HepG2 (cell line): ENCODE measurements around the gene TMEM217. TPM values are rescaled to one million over a fixed set of nuclear protein-coding genes. Genes with fewer than 3 reads are reported as not detected.

Experiments
- ATAC-seq: fragments of 200-7000 bp; cut with Tn5 transposase; 3 replicates; pipeline ENCODE4 v1.9.1; 2020; ENCODE audit warnings: mild to moderate bottlenecking, moderate library complexity
- BruUV-seq: library from RNA; stranded (reverse); fragments of 400-500 nt; replicated peaks from 2 replicates; lab custom pipeline; 2021; lab: Mats Ljungman, UMichigan
- CTCF ChIA-PET: fragments of 300-600 bp; formaldehyde crosslinking; extraction: SDS; loops from one replicate; lab custom pipeline; 2021; ENCODE audit warnings: low total read pairs, inconsistent platforms, low intra/inter-chr PET ratio; lab: Yijun Ruan, JAX
- POLR2A ChIA-PET: fragments of 350-600 bp; sonication (Branson Sonifier 250); formaldehyde crosslinking; loops from one replicate; lab custom pipeline; 2020; ENCODE audit warnings: antibody characterized with exemption, inconsistent platforms; lab: Yijun Ruan, JAX
- DNase-seq: peaks from one replicate; pipeline ENCODE4 v3.0.0-alpha.2; 2015; ENCODE audit warnings: low spot score
- FAIRE-seq: peaks from 3 replicates; lab custom pipeline; 2011; peaks lifted over from hg19 to GRCh38; lab: Jason Lieb, UNC
- H2AFZ ChIP-seq: one replicate; pipeline ENCODE4 v1.6.1; 2011; ENCODE audit warnings: low read length, inconsistent platforms
- H3K27ac ChIP-seq: fragments of 300-600 bp; 3 replicates; pipeline ENCODE4 v1.8.0; 2011; ENCODE audit warnings: mixed run types, mild to moderate bottlenecking, mixed read lengths, low read length, inconsistent platforms; ENCODE audit not compliant: insufficient read depth; ENCODE audit errors: extremely low read length
- H3K27me3 ChIP-seq, 2 experiments: fragments of 200-600 bp in 1 of 2; 2 replicates in 1 of 2; 3 replicates in 1 of 2; pipeline versions ENCODE4 v1.6.0 to v1.8.0; 2011; ENCODE audit warnings: low read length in 2 of 2, mild to moderate bottlenecking in 2 of 2, moderate library complexity in 2 of 2, inconsistent platforms in 1 of 2; ENCODE audit not compliant: insufficient read depth in 2 of 2, control insufficient read depth in 1 of 2
- H3K36me3 ChIP-seq, 2 experiments: fragments of 200-600 bp in 1 of 2; replicated peaks in 1 of 2; 2 replicates in 1 of 2; 3 replicates in 1 of 2; pipeline versions ENCODE4 v1.5.1 to v1.8.0; 2011; ENCODE audit warnings: low read length in 2 of 2, inconsistent platforms in 1 of 2; ENCODE audit not compliant: insufficient read depth in 2 of 2, control insufficient read depth in 1 of 2
- H3K4me1 ChIP-seq: 2 replicates; pipeline ENCODE4 v1.5.1; 2012; ENCODE audit warnings: low read length, inconsistent platforms; ENCODE audit not compliant: insufficient read depth
- H3K4me2 ChIP-seq: 2 replicates; pipeline ENCODE4 v1.6.0; 2011; ENCODE audit warnings: low read depth, low read length, inconsistent platforms
- H3K4me3 ChIP-seq, 3 experiments: fragments of 200-600 bp in 1 of 3; sonication (generic), shearing (Covaris generic) in 1 of 3; replicated peaks in 1 of 3; 2 replicates each; pipeline ENCODE4 v1.5.1; 2011 to 2016; ENCODE audit warnings: low read length in 3 of 3, inconsistent platforms in 2 of 3, low read depth in 2 of 3, mild to moderate bottlenecking in 2 of 3, control low read depth in 1 of 3, mixed read lengths in 1 of 3; ENCODE audit not compliant: insufficient read depth in 1 of 3
- H3K79me2 ChIP-seq: one replicate; pipeline ENCODE4 v1.6.1; 2011; ENCODE audit warnings: low read length, inconsistent platforms; ENCODE audit not compliant: insufficient read depth
- H3K9ac ChIP-seq: 2 replicates; pipeline ENCODE4 v1.6.0; 2011; ENCODE audit warnings: mild to moderate bottlenecking, low read depth, low read length, inconsistent platforms; ENCODE audit not compliant: insufficient read depth
- H3K9me3 ChIP-seq: 2 replicates; pipeline ENCODE4 v1.5.1; 2012; ENCODE audit warnings: mild to moderate bottlenecking, low read length
- H4K20me1 ChIP-seq: 2 replicates; pipeline ENCODE4 v1.6.0; 2011; ENCODE audit warnings: inconsistent platforms, mild to moderate bottlenecking, low read length, moderate library complexity; ENCODE audit not compliant: insufficient read depth
- ATRX ChIP-seq: sonication (generic); formaldehyde crosslinking; IDR thresholded peaks from 2 replicates; pipeline ENCODE4 v1.4.0; 2020; ENCODE audit warnings: missing genetic modification reagents, borderline replicate concordance
- FOXC1 ChIP-seq: sonication (generic); formaldehyde crosslinking; IDR thresholded peaks from 2 replicates; pipeline ENCODE4 v1.8.0; 2022; ENCODE audit warnings: mild to moderate bottlenecking, missing genetic modification reagents, borderline replicate concordance
- NR2F6 ChIP-seq, 2 experiments: IDR thresholded peaks; 2 replicates each; pipeline ENCODE4 v1.6.1; 2016; ENCODE audit warnings: antibody characterized with exemption in 1 of 2, mild to moderate bottlenecking in 1 of 2
- REPIN1 ChIP-seq: sonication (generic); formaldehyde crosslinking; IDR thresholded peaks from 2 replicates; pipeline ENCODE4 v1.8.0; 2022; ENCODE audit warnings: missing genetic modification reagents, low read depth, mild to moderate bottlenecking, borderline replicate concordance
- ZFP36 ChIP-seq: fragments of 150-350 bp; IDR thresholded peaks from 2 replicates; pipeline ENCODE4 v1.6.1; 2018; ENCODE audit warnings: borderline replicate concordance, low read length, low read depth; ENCODE audit not compliant: partially characterized antibody
- ZFP82 ChIP-seq: sonication (generic); formaldehyde crosslinking; IDR thresholded peaks from 2 replicates; pipeline ENCODE4 v1.5.1; 2020; ENCODE audit warnings: mild to moderate bottlenecking, missing genetic modification reagents, borderline replicate concordance
- ZNF205 ChIP-seq: IDR thresholded peaks from 2 replicates; pipeline ENCODE4 v1.6.1; 2018; ENCODE audit warnings: missing biosample characterization, missing genetic modification reagents
- ZNF33B ChIP-seq: sonication (generic); formaldehyde crosslinking; IDR thresholded peaks from 2 replicates; pipeline ENCODE4 v1.5.1; 2020; ENCODE audit warnings: mild to moderate bottlenecking, missing genetic modification reagents
- WGBS: methylation state at CpG from one replicate; pipeline ENCODE4 v1.1.6; 2017; ENCODE audit warnings: low lambda C conversion rate; 5-methylcytosine and 5-hydroxymethylcytosine counted together
- in situ Hi-C: cut with HindIII; loops from 2 replicates; pipeline ENCODE4 v1.10.0; 2017; ENCODE audit warnings: low pct_unique_long_range_greater_than_20kb; ENCODE audit not compliant: extremely low pct_ligation_motif_present
- intact Hi-C: fragments of 100-400 bp; cut with micrococcal nuclease; formaldehyde crosslinking; loops from one replicate; pipeline ENCODE4 v1.10.0; 2022; ENCODE audit not compliant: unreplicated experiment
- polyA plus RNA-seq, 8 experiments: library from polyadenylated mRNA; depleted of rRNA in 3 of 8; stranded (reverse) in 7 of 8; unstranded in 1 of 8; fragments of >200 nt; fragmentation: Illumina TruSeq in 4 of 8; extraction: Trizol in 4 of 8; gene quantifications; 2 replicates each; pipeline versions ENCODE4 v1.2.1 to v1.2.3, GENCODE V29; 2011 to 2016; ENCODE audit warnings: low read depth in 4 of 8, missing spikeins in 1 of 8, mixed read lengths in 1 of 8; ENCODE audit not compliant: insufficient read depth in 1 of 8
- total RNA-seq, 5 experiments: library from RNA; depleted of rRNA; stranded (reverse); fragments of >200 nt; fragmentation: Illumina TruSeq; extraction: Trizol; gene quantifications; 2 replicates each; pipeline ENCODE4 v1.2.3, GENCODE V29; 2016; ENCODE audit warnings: low read depth in 1 of 5
- TF ChIP-seq, protein P1 (sequence below): sonication (generic); formaldehyde crosslinking; IDR thresholded peaks from 2 replicates; pipeline ENCODE4 v1.5.1; 2020; ENCODE audit warnings: mild to moderate bottlenecking, missing genetic modification reagents, moderate library complexity
- TF ChIP-seq, protein P2 (sequence below): sonication (generic); formaldehyde crosslinking; IDR thresholded peaks from 2 replicates; pipeline ENCODE4 v1.8.1; 2022; ENCODE audit warnings: low read depth, mild to moderate bottlenecking, missing genetic modification reagents
- TF ChIP-seq, protein P3 (sequence below): sonication (generic); formaldehyde crosslinking; IDR thresholded peaks from 2 replicates; pipeline ENCODE4 v1.5.1; 2020; ENCODE audit warnings: missing genetic modification reagents, mild to moderate bottlenecking, borderline replicate concordance
- TF ChIP-seq, protein P4 (sequence below): IDR thresholded peaks from 2 replicates; pipeline ENCODE4 v1.6.1; 2012; ENCODE audit warnings: low read length, improper control_type of control experiment

TMEM217 gene
- total and polyA plus RNA-seq, 2 of the 13 experiments (the other 11 are each of a cell fraction or from before 2014, with no cell fraction given), result 2.3 to 3.4 TPM

DNA sequence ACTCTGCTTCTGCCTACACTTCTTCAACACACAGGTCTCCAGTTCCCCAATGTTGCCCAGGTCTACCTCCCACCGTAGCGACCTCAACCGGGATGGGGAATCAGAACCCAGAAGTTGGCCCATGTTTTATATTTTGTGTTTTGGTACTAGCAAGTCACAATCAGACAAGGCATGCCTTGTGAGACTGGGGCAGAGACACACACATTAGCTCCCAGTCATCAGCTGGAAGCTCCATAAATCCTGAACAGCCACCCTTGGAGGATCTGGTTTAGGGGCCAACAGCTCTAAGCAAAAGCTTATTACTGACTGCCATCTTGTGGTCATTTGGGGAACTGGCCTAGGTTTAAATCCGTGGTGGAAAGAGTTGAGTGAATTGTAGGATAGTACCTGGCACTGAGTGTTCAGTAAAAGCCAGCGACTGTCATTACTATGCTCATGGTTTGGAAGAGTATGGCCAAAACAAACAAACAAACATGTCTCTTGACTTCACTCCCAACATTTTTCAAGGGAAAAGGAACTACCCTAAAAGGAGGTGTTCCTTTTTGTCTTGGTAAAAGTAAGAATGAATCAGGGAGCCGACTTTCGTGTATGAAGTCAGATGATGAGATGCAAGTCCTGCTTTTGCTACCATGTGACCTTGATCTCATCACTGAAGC is 47.5 kb downstream of the TMEM217 start:
- Histone ChIP-seq H3K79me2 (no peaks in the 10 kb centered on the region), H3K27ac (no peak overlapping the region), H3K9ac (no peak overlapping the region), H2AFZ (no peak overlapping the region), H4K20me1 (no peaks in the 10 kb centered on the region), H3K36me3 (no peaks in the 10 kb centered on the region), H3K27me3 (peaks cover 5 to 22% of the 10 kb centered on the region in 2 experiments; a peak in 3 of 5 replicates), H3K9me3 (no peaks in the 10 kb centered on the region), H3K4me2 (peak overlapping the region; percentile 6; the same call in 1 of the 2 replicates), H3K4me1 (peaks cover 11% of the 10 kb centered on the region), H3K4me3 (no peak overlapping the region)
- ATAC-seq (peak; percentile 79), DNase-seq (peak; percentile 81), FAIRE-seq (peak; percentile 99)
- ChIA-PET POLR2A (interaction anchor here (0.6 to 2.3 kb wide), 7 partner anchors 13 to 192 kb away, joined by 3 to 7 read pairs (median 4); no protein-coding TSS in a partner anchor), CTCF (interaction anchor here (1.2 to 10.6 kb wide), 9 partner anchors 39 to 444 kb away, joined by 3 to 268 read pairs (median 9); partner anchors contain the start of gene C6orf89)
- in situ Hi-C loops, result loop anchor here (5.0 to 10.0 kb wide), 2 partner anchors 326 to 443 kb away; partner anchors contain the start of gene C6orf89
- BruUV-seq, result no TSS peak
- intact Hi-C loops, result loop anchor here (1.0 kb wide), 4 partner anchors 159 to 325 kb away; partner anchors contain the start of gene C6orf89
- WGBS, result 65% methylated on average over 7 of the region's 7 CpGs
- TF ChIP-seq ZFP82, result no peak; the same call in 1 of the 2 replicates
- TF ChIP-seq, protein P1, sequence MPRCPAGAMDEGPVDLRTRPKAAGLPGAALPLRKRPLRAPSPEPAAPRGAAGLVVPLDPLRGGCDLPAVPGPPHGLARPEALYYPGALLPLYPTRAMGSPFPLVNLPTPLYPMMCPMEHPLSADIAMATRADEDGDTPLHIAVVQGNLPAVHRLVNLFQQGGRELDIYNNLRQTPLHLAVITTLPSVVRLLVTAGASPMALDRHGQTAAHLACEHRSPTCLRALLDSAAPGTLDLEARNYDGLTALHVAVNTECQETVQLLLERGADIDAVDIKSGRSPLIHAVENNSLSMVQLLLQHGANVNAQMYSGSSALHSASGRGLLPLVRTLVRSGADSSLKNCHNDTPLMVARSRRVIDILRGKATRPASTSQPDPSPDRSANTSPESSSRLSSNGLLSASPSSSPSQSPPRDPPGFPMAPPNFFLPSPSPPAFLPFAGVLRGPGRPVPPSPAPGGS (CRISPR knock-in tag), result no peak
- TF ChIP-seq NR2F6 (IDR thresholded peaks at IDR 0.05), result 0 out of 2 replicates have a peak, but pooled peaks have one; percentile 20
- no peak for TF ChIP-seq NR2F6 (CRISPR knock-in tag; IDR thresholded peaks at IDR 0.05)
- TF ChIP-seq, protein P2, sequence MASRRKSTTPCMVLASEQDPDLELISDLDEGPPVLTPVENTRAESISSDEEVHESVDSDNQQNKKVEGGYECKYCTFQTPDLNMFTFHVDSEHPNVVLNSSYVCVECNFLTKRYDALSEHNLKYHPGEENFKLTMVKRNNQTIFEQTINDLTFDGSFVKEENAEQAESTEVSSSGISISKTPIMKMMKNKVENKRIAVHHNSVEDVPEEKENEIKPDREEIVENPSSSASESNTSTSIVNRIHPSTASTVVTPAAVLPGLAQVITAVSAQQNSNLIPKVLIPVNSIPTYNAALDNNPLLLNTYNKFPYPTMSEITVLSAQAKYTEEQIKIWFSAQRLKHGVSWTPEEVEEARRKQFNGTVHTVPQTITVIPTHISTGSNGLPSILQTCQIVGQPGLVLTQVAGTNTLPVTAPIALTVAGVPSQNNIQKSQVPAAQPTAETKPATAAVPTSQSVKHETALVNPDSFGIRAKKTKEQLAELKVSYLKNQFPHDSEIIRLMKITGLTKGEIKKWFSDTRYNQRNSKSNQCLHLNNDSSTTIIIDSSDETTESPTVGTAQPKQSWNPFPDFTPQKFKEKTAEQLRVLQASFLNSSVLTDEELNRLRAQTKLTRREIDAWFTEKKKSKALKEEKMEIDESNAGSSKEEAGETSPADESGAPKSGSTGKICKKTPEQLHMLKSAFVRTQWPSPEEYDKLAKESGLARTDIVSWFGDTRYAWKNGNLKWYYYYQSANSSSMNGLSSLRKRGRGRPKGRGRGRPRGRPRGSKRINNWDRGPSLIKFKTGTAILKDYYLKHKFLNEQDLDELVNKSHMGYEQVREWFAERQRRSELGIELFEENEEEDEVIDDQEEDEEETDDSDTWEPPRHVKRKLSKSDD (CRISPR knock-in tag), result no peak
- no peak for TF ChIP-seq ZFP36
- TF ChIP-seq, protein P3, sequence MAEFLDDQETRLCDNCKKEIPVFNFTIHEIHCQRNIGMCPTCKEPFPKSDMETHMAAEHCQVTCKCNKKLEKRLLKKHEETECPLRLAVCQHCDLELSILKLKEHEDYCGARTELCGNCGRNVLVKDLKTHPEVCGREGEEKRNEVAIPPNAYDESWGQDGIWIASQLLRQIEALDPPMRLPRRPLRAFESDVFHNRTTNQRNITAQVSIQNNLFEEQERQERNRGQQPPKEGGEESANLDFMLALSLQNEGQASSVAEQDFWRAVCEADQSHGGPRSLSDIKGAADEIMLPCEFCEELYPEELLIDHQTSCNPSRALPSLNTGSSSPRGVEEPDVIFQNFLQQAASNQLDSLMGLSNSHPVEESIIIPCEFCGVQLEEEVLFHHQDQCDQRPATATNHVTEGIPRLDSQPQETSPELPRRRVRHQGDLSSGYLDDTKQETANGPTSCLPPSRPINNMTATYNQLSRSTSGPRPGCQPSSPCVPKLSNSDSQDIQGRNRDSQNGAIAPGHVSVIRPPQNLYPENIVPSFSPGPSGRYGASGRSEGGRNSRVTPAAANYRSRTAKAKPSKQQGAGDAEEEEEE (CRISPR knock-in tag), result peak; percentile 40; the same call in 1 of the 2 replicates
- no peak for TF ChIP-seq ZNF205 (CRISPR knock-in tag)
- no peak for TF ChIP-seq ATRX (CRISPR knock-in tag)
- TF ChIP-seq, protein P4, sequence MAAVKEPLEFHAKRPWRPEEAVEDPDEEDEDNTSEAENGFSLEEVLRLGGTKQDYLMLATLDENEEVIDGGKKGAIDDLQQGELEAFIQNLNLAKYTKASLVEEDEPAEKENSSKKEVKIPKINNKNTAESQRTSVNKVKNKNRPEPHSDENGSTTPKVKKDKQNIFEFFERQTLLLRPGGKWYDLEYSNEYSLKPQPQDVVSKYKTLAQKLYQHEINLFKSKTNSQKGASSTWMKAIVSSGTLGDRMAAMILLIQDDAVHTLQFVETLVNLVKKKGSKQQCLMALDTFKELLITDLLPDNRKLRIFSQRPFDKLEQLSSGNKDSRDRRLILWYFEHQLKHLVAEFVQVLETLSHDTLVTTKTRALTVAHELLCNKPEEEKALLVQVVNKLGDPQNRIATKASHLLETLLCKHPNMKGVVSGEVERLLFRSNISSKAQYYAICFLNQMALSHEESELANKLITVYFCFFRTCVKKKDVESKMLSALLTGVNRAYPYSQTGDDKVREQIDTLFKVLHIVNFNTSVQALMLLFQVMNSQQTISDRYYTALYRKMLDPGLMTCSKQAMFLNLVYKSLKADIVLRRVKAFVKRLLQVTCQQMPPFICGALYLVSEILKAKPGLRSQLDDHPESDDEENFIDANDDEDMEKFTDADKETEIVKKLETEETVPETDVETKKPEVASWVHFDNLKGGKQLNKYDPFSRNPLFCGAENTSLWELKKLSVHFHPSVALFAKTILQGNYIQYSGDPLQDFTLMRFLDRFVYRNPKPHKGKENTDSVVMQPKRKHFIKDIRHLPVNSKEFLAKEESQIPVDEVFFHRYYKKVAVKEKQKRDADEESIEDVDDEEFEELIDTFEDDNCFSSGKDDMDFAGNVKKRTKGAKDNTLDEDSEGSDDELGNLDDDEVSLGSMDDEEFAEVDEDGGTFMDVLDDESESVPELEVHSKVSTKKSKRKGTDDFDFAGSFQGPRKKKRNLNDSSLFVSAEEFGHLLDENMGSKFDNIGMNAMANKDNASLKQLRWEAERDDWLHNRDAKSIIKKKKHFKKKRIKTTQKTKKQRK, result no peak
- peak; percentile 39; the same call in 1 of the 2 replicates for TF ChIP-seq REPIN1 (CRISPR knock-in tag)
- TF ChIP-seq ZNF33B (CRISPR knock-in tag), result no peak
- TF ChIP-seq FOXC1 (CRISPR knock-in tag), result no peak
